GM10847 (cell line): ENCODE data around the gene NT5DC1.

Experiments used
- POLR2A ChIP-seq: IDR thresholded peaks from 2 replicates; pipeline ENCODE4 v1.6.1; 2011; ENCODE audit not compliant: insufficient read length; ENCODE audit errors: extremely low read depth

The NT5DC1 gene

GRCh38 chr6:116152620-116153019 lies 52.0 kb downstream of the NT5DC1 start:
- no peak for TF ChIP-seq POLR2A

DNA sequence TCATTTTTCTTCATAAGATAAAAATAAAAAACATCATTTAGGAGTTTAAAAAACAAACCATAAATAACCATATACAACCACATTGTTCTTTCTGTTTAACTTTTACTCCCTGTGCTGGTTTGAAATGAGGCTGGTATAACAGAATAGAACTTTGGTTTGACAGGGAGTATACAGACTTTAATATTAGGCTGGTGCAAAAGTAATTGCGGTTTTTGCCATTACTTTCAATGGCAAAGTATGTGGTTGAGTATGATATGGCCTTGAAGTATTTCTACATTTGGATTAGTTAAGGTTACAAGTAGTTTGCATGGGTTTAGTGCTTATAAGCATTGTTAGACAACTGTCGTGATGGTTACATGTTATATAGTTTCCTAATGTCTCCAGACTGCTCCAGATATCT lies 54.2 kb downstream of the NT5DC1 start:
- no peak for TF ChIP-seq POLR2A

DNA sequence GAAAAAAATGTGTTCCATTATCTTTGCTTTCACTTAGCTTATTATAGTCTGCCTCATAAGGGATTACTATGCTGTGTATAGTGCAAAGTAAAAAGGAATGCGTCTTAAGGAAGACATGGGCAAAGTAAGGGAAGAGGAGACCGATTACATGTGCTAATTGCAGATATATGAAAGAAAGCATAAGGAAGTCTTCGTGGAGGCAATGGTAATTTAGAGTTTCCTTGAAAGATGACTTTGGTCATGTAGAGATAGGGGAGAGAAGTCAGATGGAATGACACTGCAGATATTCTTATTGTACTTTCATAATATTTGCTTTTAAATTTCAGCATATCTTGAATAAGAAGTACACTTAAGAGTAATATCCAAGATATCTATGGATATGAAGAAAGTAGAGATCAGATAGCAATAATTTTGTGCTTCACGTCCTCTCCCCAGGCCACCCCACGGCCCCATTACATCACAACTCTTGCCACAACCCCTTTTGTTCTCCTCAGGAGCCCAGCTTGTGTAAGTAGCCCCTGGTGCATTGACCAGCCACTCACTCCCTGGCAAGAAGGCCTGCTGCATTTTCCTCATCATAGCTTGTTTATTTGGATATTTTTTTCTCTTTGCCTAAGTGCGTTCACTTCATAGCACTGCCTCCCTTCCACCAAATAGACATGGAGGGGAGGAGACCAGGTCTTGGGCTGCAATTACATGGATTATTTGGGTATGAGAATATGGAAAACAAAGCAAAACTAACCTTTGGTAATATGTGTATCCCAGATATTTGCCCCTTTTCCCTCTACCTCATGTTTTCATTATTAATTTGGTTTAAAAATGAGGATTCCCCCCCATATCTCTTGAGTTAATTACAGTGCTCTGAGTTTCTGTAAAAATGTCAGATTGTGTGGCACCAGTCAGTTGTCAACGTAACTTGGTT lies 56.0 kb downstream of the NT5DC1 start:
- TF ChIP-seq POLR2A, result no peak

- TF ChIP-seq POLR2A, result no peak
Observed at GRCh38 chr6:116157391-116157790, 56.7 kb downstream of the NT5DC1 start.

DNA sequence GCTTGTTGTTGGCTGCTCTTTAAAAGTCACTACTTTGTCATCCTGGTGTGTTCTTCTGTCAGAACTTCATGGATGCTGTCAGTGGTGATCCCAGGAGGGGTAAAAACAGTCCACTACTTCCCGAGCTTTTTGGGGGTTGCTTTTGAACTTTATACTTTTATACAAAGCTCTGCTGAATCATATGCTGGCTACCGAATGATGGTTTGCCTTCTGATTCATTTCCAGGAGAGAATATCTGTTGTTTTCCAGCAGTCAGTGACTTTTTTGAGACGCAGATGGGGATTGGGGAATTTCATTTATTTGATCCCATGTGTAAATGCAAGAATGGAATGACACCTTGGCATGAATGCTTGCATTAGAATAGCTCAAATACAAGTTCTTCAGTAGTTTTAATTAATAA lies 58.0 kb downstream of the NT5DC1 start:
- no peak for TF ChIP-seq POLR2A

- no peak for TF ChIP-seq POLR2A
Observed at GRCh38 chr6:116159782-116160524, 59.3 kb downstream of the NT5DC1 start.

DNA sequence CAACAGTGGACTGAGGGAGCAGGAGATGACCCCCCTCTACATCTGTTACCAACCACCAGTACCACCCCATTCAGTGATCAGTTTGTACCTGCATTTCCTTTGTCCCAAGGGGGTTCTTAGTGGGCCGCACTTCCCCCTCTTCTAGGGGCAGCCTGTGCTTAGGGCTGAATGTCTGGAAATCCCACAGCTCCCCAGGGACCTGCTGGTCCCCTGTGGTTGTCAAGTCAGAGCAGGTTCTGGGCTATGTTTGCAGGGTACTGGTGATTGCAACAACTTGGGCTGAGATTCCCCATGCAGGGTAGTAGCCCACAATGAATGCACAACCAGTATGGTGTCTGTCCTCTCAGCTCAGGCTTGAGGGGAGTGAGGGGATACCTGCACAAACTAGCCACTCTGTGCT lies 64.9 kb downstream of the NT5DC1 start:
- no peak for TF ChIP-seq POLR2A

GRCh38 chr6:116166369-116166768 lies 65.7 kb downstream of the NT5DC1 start:
- no peak for TF ChIP-seq POLR2A

DNA sequence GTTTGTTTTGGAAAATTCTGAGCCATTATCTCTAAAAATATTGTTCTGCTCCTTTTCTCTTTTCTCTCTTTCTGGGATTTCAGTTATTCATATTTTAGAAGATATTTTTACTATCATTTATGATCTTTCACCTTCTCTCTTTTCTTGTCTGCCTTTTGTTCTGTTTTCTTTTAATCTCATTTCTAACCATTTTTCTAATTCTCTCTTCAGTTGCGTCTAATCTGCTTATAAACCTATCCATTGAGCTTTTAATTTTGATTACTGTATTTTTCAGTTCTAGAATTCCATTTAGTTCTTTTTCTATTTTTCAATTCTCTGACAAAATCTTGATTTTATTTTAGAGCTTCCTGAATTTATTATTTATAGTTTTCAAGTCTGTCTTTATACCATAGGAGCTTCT lies 67.5 kb downstream of the NT5DC1 start:
- no peak for TF ChIP-seq POLR2A

GRCh38 chr6:116169880-116170279 lies 69.2 kb downstream of the NT5DC1 start:
- TF ChIP-seq POLR2A, result no peak

GRCh38 chr6:116170358-116171057 lies 69.9 kb downstream of the NT5DC1 start:
- no peak for TF ChIP-seq POLR2A

DNA sequence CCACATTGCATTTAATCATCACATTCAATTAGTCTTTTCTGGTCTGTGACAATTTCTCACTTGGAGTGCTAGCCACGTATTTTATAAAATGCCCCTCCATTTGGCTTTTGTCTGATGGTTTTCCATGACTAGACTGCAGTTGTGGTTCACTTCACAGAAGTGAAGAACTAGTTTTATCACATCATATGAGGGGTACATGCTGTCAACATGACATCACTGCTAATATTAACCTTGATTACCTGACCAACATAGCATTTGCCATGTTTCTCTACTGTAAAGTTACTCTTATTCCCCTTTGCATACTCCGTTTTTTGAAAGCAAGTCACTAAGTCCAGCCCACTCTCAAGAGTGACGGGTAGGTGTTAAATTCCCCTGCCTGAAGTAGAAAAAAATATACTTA lies 73.3 kb downstream of the NT5DC1 start:
- TF ChIP-seq POLR2A, result no peak

DNA sequence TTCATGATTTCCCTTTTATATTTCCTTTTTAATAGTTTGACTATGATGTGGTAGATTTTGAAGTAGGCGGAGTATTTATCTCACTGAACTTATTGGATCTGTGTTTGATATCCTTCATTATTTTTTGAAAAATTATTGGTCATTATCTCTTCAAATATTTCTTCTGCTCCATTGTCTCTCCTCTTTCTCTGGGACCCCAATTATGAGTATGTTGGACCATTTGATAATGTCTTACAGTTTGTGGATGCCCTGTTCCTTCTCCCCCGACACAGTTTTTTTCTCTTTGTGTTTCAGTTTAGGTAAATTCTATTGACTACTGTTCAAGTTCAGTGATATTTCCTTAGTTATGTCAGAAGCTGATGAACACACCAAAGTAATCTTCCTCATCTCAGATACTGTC lies 74.7 kb downstream of the NT5DC1 start:
- TF ChIP-seq POLR2A, result no peak

DNA sequence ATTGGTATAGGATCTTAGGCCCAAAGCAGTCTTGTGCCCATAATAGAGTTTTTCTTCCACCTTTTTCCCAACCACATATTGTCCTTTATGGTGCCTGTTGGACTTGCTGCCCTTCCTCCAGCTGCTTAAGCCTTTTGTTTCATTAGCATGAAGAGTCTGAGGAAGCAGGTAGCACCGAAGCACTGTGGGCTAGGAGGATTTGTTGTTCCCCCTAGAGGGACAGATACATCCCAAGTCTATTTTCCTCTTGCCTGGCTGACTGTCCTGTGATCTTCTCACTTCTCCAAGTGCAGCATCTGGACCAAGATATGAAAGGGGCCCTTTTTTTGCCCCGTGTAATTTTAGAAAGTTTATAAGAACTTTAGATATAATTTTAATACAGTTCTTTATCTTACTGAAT lies 75.9 kb downstream of the NT5DC1 start:
- TF ChIP-seq POLR2A, result no peak

GRCh38 chr6:116180375-116180774 lies 79.7 kb downstream of the NT5DC1 start:
- no peak for TF ChIP-seq POLR2A

GRCh38 chr6:116189472-116189871 lies 88.8 kb downstream of the NT5DC1 start:
- TF ChIP-seq POLR2A, result no peak

DNA sequence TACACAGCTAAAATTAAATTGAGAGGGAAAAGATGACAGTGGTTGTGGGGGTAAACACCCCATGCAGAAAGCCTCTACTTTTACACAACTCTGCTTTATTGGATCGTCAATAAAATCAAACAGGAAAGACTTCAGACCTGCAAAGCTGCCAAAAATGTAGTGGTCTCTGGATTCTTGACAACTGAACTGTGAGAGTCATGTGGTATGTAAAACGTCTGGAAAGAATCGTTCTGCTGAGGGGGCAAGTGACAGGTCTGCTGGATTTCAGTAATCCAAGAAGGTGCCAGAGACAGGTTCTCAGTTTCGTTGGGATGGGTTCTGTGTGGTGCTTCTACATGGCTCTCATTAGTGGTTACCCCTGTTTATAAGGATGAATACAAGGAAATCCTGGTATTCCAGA lies 89.9 kb downstream of the NT5DC1 start:
- TF ChIP-seq POLR2A, result no peak
